T-helper 2 cell treated with Interferon-gamma antibody and Interleukin-4, amounts not matched to agents 5 μg/mL and 100 μg/mL, for 36 hours (primary cell): ENCODE data around the gene PRADC1.
A peak's percentile ranks its signal among the peaks of the same experiment; 100 is the strongest.

ENCODE experiments used
- DNase-seq: peaks from one replicate; pipeline ENCODE4 v3.0.0; 2021; ENCODE audit warnings: low spot score
- H3K27ac Mint-ChIP-seq: one replicate; pipeline ENCODE4 v1.8.0; 2021; ENCODE audit warnings: mild to moderate bottlenecking, mixed read lengths
- H3K27me3 Mint-ChIP-seq: one replicate; pipeline ENCODE4 v1.8.0; 2021; ENCODE audit warnings: low read depth, mixed read lengths
- H3K36me3 Mint-ChIP-seq: one replicate; pipeline ENCODE4 v1.8.0; 2021; ENCODE audit warnings: low read depth, mixed read lengths
- H3K4me1 Mint-ChIP-seq: one replicate; pipeline ENCODE4 v1.8.0; 2021; ENCODE audit warnings: low read depth, mixed read lengths
- H3K4me3 Mint-ChIP-seq: one replicate; pipeline ENCODE4 v1.8.0; 2022; ENCODE audit warnings: mild to moderate bottlenecking, moderate library complexity, mixed read lengths
- H3K9me3 Mint-ChIP-seq: one replicate; pipeline ENCODE4 v1.8.0; 2021; ENCODE audit warnings: mixed read lengths

PRADC1 gene

DNA sequence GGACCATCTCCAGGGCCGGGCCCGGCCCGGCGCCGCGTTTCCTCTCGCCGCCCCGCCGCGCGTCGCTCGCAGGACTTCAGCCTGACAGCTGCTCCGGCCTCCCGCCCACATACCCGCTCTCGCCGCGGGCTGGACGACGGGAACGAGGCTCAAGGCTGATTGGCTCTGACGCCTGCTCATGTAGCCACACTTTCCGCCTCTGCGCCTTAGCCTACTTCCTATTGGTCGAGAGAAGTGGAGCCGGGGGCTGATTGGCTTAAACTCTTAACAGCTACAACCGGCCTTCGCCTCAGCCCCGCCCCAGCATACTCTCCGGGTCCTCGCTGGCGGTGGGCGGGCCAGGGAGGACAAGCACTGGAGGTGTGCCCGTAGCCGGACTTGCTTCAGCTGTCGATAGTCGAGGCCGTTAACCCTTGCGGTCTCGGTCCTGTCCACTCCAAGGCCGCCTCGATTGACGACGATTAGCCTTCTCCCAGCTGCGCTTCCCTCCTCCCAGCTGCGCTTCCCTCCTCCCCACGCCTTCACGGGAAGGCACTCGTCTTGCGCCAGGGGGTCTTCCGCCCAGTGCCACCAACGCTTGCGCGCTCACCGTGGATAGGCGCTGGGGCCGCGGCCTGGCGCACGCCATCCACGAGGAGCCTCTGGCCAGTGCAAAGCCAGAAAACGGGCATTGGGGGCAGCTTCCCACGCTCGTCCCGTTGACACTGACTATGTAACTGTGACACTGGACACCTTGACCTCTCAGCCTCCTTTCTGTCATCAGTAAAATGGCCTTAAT lies at the start of gene PRADC1:
Gene PRADC1 (minus strand): TSS at position 86 of the 778 bp plus-strand sequence. CDS start 79 bp downstream, at position 7.
- peak; percentile 98 for DNase-seq
- H3K9me3 Mint-ChIP-seq: no peaks in the 10 kb centered on the region
- peaks cover 10% of the 10 kb centered on the region for H3K36me3 Mint-ChIP-seq
- H3K4me3 Mint-ChIP-seq: peak within 1 kb of the TSS; percentile 99
- H3K27me3 Mint-ChIP-seq: no peaks in the 10 kb centered on the region
- H3K4me1 Mint-ChIP-seq: peaks cover 24% of the 10 kb centered on the region
- H3K27ac Mint-ChIP-seq: peak within 1 kb of the TSS; percentile 93

DNA sequence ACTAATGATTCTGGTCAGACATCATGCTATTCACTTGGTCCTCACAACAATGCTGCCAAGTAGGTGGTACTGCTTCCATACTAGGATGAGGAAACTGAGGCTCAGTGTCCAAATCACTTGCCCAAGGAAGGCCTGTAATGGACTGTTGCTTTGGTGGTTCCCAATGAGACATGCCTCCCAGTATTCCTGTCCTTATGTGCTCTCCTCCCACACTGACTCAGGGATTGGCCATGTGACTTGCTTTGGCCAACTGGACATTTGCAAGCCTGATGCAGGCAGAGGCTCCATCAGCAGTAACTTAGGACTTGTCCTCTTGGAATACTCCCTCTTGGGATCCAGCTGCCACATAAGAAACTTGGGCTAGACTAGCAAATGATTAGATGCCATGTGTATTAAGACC lies 48.2 kb upstream of the PRADC1 start:
- Mint-ChIP-seq H3K27me3 (no peaks in the 10 kb centered on the region), H3K4me1 (peaks cover 14% of the 10 kb centered on the region), H3K27ac (no peak overlapping the region), H3K9me3 (no peaks in the 10 kb centered on the region), H3K4me3 (no peak overlapping the region), H3K36me3 (no peaks in the 10 kb centered on the region)
- no peak for DNase-seq

DNA sequence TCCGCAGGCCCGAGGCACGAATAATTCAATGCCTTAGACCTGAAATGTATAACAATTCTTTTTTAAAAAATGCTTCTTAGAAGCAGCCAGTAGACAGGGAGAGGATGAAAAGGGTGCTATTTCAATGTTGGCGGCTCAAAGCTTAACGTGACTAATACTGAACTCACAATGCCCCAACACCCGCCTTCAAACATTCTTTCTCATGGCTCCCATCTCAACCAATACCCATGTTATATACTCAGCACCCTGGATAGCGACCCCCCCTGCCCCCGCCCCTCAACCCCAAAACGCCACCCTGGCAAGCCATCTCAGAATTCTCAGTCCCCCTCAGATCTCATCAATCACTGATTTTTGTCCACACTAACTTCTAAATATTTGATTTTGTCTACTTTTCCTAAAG lies 46.8 kb upstream of the PRADC1 start:
- no peak for DNase-seq
- Mint-ChIP-seq H3K9me3 (no peaks in the 10 kb centered on the region), H3K27ac (no peak overlapping the region), H3K4me3 (no peak overlapping the region), H3K4me1 (peaks cover 11% of the 10 kb centered on the region), H3K36me3 (no peaks in the 10 kb centered on the region), H3K27me3 (no peaks in the 10 kb centered on the region)

DNA sequence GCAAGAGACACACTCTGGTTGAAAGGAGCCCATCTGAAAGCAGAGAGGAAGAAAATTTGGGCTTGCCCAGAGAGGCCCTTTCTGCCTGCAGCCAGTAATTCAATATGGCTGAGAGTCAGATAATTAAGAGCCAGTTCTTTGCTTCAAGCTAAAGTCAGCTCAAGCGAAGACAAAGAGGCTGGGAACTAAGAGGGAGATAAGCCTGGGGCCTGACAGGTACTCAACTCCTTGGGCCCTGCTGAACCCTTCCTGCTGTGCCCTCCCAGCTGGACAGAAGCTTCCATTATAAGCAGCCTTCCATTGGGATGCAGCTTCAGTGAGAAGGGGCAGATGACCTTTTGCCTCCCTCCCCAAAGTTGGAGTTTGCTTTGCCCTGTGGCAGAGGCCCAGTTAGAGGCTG lies 39.2 kb upstream of the PRADC1 start:
- no peaks in the 10 kb centered on the region for H3K9me3 Mint-ChIP-seq
- H3K4me1 Mint-ChIP-seq: peaks cover 12% of the 10 kb centered on the region
- no peak overlapping the region for H3K27ac Mint-ChIP-seq
- H3K27me3 Mint-ChIP-seq: no peaks in the 10 kb centered on the region
- H3K4me3 Mint-ChIP-seq: no peak overlapping the region
- DNase-seq: no peak
- H3K36me3 Mint-ChIP-seq: peaks cover 3% of the 10 kb centered on the region

DNA sequence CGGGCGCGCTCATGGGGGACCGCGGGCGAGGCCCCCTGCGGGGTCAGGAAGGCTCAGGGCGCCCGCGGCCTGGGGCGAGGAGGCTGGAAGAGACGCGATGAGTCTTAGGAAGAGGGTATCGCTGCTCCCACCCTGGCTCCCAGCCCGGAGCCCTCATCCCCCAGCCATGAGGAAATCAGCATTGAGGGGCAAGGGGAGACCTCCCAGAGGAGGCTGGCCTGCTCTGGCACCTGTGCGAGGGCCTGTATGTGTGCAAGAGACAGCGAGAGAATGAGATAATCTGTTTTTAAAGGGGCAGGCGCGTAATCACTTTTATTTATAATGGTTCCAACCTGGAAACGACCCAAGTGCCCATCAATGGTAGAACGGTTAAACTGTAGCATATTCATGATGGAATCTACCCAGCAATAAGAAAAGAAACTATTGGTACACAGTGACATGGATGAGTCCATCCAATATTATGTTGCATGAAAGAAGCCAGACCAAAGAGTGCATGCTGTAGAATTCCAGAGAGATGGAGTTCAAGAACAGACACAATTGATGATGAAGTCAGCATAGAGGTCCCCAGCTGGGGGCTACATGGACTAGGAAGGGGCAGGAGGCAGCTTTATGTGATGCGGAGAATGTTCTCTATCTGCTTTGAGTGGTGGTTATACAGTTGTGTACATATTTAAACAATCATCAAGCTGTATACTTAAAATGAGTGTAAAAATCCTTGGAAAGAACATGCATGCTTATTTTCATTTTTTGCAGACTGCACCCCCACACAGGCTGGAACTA lies 36.8 kb upstream of the PRADC1 start:
- H3K27me3 Mint-ChIP-seq: no peaks in the 10 kb centered on the region
- peak overlapping the region; percentile 49 for H3K27ac Mint-ChIP-seq
- H3K4me1 Mint-ChIP-seq: peaks cover 12% of the 10 kb centered on the region
- H3K36me3 Mint-ChIP-seq: peaks cover 5% of the 10 kb centered on the region
- peak overlapping the region; percentile 73 for H3K4me3 Mint-ChIP-seq
- no peaks in the 10 kb centered on the region for H3K9me3 Mint-ChIP-seq
- no peak for DNase-seq

- no peaks in the 10 kb centered on the region for H3K27me3 Mint-ChIP-seq
- no peak overlapping the region for H3K27ac Mint-ChIP-seq
- peak; percentile 68 for DNase-seq
- peaks cover 5% of the 10 kb centered on the region for H3K36me3 Mint-ChIP-seq
- peaks cover 12% of the 10 kb centered on the region for H3K4me1 Mint-ChIP-seq
- H3K9me3 Mint-ChIP-seq: no peaks in the 10 kb centered on the region
- H3K4me3 Mint-ChIP-seq: peak overlapping the region; percentile 52
Observed at GRCh38 chr2:73268830-73269685, 36.0 kb upstream of the PRADC1 start.

DNA sequence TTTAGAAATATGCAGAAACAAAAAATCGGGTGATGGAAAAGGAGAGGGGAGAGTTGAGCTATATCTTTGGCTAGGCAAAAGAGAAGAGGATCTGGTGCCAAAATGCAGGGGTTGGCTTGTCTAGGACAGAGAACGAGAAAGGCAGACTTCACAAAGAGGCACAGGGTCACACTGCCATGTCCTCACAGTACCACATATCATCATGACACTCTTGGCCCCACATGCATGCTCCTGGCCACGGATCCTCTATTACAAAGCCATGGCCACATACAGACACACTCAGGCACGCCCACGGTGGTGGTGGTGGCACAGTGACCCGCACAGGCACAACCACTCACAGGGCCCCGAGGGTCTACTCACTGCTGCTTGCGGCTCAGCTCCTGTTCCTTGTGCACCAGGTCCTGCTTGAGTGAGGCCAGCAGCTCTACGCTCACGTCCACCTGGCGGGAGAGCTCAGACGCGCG lies 35.4 kb upstream of the PRADC1 start:
- H3K4me3 Mint-ChIP-seq: peak overlapping the region; percentile 52
- peak overlapping the region; percentile 1 for H3K27ac Mint-ChIP-seq
- DNase-seq: no peak
- H3K9me3 Mint-ChIP-seq: no peaks in the 10 kb centered on the region
- no peaks in the 10 kb centered on the region for H3K27me3 Mint-ChIP-seq
- H3K4me1 Mint-ChIP-seq: peaks cover 12% of the 10 kb centered on the region
- H3K36me3 Mint-ChIP-seq: peaks cover 5% of the 10 kb centered on the region

DNA sequence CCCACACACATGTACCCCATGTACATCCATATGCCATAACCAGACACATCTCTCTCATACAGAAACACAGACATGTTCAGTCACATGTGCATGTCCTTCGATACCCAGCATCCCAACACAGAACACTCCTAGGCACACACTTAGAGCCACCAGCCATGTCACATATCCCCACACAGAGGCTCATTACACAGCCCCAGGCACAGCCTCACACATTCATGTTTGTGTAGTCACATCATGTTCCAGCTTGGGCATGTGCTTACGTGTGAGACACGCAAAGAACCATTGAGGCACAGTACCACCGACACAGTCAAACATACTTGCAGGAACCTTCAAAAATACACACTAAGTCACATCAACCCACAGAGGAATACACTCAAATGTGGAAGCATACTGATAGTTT lies 34.0 kb upstream of the PRADC1 start:
- Mint-ChIP-seq H3K4me1 (peaks cover 12% of the 10 kb centered on the region), H3K36me3 (peaks cover 5% of the 10 kb centered on the region), H3K27me3 (no peaks in the 10 kb centered on the region), H3K4me3 (no peak overlapping the region), H3K27ac (no peak overlapping the region), H3K9me3 (no peaks in the 10 kb centered on the region)
- DNase-seq: no peak

GRCh38 chr2:73266061-73266901 lies 33.2 kb upstream of the PRADC1 start:
- peaks cover 5% of the 10 kb centered on the region for H3K36me3 Mint-ChIP-seq
- H3K9me3 Mint-ChIP-seq: no peaks in the 10 kb centered on the region
- H3K27ac Mint-ChIP-seq: no peak overlapping the region

GRCh38 chr2:73265298-73266060 lies 32.4 kb upstream of the PRADC1 start:
- Mint-ChIP-seq H3K36me3 (peaks cover 5% of the 10 kb centered on the region), H3K9me3 (no peaks in the 10 kb centered on the region), H3K27me3 (no peaks in the 10 kb centered on the region), H3K4me3 (no peak overlapping the region), H3K27ac (no peak overlapping the region), H3K4me1 (peaks cover 12% of the 10 kb centered on the region)
- no peak for DNase-seq

More at GRCh38 chr2:73266061-73266901, 33.2 kb upstream of the PRADC1 start:
- no peaks in the 10 kb centered on the region for H3K27me3 Mint-ChIP-seq
- no peak for DNase-seq
- H3K4me3 Mint-ChIP-seq: no peak overlapping the region
- peaks cover 12% of the 10 kb centered on the region for H3K4me1 Mint-ChIP-seq

DNA sequence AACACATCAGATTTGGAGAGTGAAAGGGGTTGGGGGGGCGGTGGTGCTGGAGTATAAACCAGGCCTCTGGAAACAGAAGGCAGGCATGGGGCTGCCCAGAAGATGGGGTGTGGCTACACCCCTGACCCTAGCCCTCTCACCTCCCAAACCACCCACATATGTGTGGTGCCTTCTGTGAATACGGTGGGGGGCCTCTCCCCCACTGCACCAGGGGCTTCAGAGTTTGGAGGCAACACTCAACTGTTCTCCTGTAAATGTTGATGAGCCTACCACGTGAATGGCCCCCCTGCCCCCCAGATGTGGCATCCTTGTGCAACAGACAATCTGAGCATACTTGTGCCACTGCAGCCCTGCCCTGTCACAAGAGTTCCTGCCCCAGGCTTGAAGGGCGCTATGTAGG lies 31.7 kb upstream of the PRADC1 start:
- Mint-ChIP-seq H3K27me3 (no peaks in the 10 kb centered on the region), H3K4me3 (no peak overlapping the region), H3K27ac (no peak overlapping the region), H3K36me3 (peaks cover 5% of the 10 kb centered on the region), H3K9me3 (no peaks in the 10 kb centered on the region), H3K4me1 (peaks cover 9% of the 10 kb centered on the region)
- DNase-seq: no peak

- Mint-ChIP-seq H3K36me3 (peaks cover 5% of the 10 kb centered on the region), H3K27me3 (no peaks in the 10 kb centered on the region), H3K27ac (no peak overlapping the region), H3K4me1 (peaks cover 7% of the 10 kb centered on the region), H3K9me3 (no peaks in the 10 kb centered on the region), H3K4me3 (no peak overlapping the region)
- no peak for DNase-seq
Observed at GRCh38 chr2:73264332-73264606, 31.2 kb upstream of the PRADC1 start.
